Activated naive CD8-positive, alpha-beta T cell treated with anti-CD3 and anti-CD28 coated beads, Interleukin-2, amount 50 U/mL, for 24 hours (primary cell): Measurements from ENCODE around the gene FBXW4.
A peak's percentile ranks its signal among the peaks of the same experiment; 100 is the strongest.

ENCODE experiments used
- ATAC-seq: fragments of 150-1000 bp; cut with Tn5 transposase; one replicate; pipeline ENCODE4 v1.10.0; 2021
- DNase-seq: peaks from one replicate; pipeline ENCODE4 v3.0.0; 2021
- H3K27ac Mint-ChIP-seq: one replicate; pipeline ENCODE4 v1.8.0; 2021; ENCODE audit warnings: mild to moderate bottlenecking, mixed read lengths
- H3K27me3 Mint-ChIP-seq: one replicate; pipeline ENCODE4 v1.8.0; 2021; ENCODE audit warnings: mixed read lengths
- H3K36me3 Mint-ChIP-seq: one replicate; pipeline ENCODE4 v1.8.0; 2021; ENCODE audit warnings: low read depth, mixed read lengths
- H3K4me1 Mint-ChIP-seq: one replicate; pipeline ENCODE4 v1.8.0; 2021; ENCODE audit warnings: mixed read lengths
- H3K4me3 Mint-ChIP-seq: one replicate; pipeline ENCODE4 v1.8.0; 2021; ENCODE audit warnings: mild to moderate bottlenecking, moderate library complexity, mixed read lengths
- H3K9me3 Mint-ChIP-seq: one replicate; pipeline ENCODE4 v1.8.0; 2021; ENCODE audit warnings: mixed read lengths

Gene FBXW4, protein sequence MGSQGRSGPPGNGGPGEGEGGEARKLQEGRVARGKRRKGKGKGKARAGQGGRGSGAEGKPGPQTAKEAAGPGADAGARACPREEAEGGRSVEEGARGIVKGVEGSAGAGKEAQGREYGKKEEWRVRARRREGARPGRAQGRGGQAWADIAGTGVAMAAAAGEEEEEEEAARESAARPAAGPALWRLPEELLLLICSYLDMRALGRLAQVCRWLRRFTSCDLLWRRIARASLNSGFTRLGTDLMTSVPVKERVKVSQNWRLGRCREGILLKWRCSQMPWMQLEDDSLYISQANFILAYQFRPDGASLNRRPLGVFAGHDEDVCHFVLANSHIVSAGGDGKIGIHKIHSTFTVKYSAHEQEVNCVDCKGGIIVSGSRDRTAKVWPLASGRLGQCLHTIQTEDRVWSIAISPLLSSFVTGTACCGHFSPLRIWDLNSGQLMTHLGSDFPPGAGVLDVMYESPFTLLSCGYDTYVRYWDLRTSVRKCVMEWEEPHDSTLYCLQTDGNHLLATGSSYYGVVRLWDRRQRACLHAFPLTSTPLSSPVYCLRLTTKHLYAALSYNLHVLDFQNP

DNA sequence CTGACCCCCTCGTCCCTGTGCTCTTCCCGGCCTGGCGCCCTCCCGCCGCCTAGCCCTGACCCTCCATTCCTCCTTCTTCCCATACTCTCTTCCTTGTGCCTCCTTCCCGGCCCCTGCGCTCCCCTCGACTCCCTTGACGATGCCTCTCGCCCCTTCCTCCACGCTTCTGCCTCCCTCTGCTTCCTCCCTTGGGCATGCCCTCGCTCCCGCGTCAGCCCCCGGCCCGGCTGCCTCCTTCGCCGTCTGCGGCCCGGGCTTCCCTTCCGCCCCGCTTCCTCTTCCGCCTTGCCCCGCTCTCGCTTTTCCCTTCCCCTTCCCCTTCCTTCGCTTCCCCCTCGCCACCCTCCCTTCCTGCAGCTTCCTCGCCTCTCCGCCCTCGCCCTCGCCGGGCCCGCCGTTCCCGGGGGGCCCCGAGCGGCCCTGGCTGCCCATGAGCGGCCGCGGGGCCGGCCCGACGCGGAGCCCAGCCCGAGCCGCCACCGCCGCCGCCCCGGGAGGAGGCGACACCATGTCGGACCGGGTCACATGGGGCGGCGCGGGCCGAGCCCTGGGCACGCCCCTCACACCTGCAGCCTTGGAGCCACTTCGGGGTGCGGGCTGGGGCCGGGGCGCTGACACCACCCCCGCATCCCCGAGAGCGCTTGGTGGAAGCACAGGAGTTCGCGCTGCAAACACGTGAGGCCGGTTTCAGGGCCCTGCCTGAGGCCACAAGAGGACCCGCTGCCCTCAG, at the start of gene FBXW4:
FBXW4 (minus strand) TSS at position 497 of the 730 bp plus-strand sequence; CDS start at position 432, 65 bp downstream.
- peaks cover 43% of the 10 kb centered on the region for H3K4me1 Mint-ChIP-seq
- H3K4me3 Mint-ChIP-seq, result peak within 1 kb of the TSS; percentile 92
- ATAC-seq (peak; percentile 83), DNase-seq (peak; percentile 74)
- peaks cover 10% of the 10 kb centered on the region for H3K36me3 Mint-ChIP-seq
- H3K27ac Mint-ChIP-seq, result peak within 1 kb of the TSS; percentile 97
- H3K9me3 Mint-ChIP-seq, result no peaks in the 10 kb centered on the region
- no peaks in the 10 kb centered on the region for H3K27me3 Mint-ChIP-seq

GRCh38 chr10:101744267-101744666, 49.3 kb upstream of the FBXW4 start:
- no peak overlapping the region for H3K27ac Mint-ChIP-seq
- no peaks in the 10 kb centered on the region for H3K4me1 Mint-ChIP-seq
- H3K27me3 Mint-ChIP-seq, result peaks cover 15% of the 10 kb centered on the region
- ATAC-seq (no peak), DNase-seq (no peak)
- no peaks in the 10 kb centered on the region for H3K9me3 Mint-ChIP-seq
- H3K36me3 Mint-ChIP-seq, result no peaks in the 10 kb centered on the region
- no peak overlapping the region for H3K4me3 Mint-ChIP-seq

DNA sequence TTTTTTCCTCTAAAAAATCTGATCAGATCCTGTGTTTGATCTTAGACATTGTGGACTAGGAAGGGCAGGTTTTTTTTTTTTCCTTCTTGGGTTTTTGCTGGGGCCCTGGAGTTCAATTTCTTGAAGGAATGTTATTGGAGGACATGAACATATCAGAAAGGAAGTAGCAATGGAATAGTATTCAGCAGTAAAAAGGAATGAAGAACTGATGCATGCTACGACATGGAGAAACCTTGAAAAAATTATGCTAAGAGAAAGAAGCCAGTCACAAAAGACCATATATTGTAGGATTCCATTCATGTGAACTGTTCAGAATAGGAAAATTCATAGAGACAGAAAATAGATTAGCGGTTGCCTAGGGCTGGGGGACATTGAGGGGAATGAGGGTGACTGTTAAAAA, 47.0 kb upstream of the FBXW4 start:
- H3K27ac Mint-ChIP-seq, result no peak overlapping the region
- ATAC-seq (no peak), DNase-seq (no peak)
- no peaks in the 10 kb centered on the region for H3K36me3 Mint-ChIP-seq
- H3K27me3 Mint-ChIP-seq, result peaks cover 15% of the 10 kb centered on the region
- H3K4me3 Mint-ChIP-seq, result no peak overlapping the region
- no peaks in the 10 kb centered on the region for H3K4me1 Mint-ChIP-seq
- no peaks in the 10 kb centered on the region for H3K9me3 Mint-ChIP-seq

- no peaks in the 10 kb centered on the region for H3K36me3 Mint-ChIP-seq
- DNase-seq, result no peak
- H3K27me3 Mint-ChIP-seq, result peaks cover 20% of the 10 kb centered on the region
- no peak overlapping the region for H3K27ac Mint-ChIP-seq
- ATAC-seq, result no peak
- no peak overlapping the region for H3K4me3 Mint-ChIP-seq
- H3K4me1 Mint-ChIP-seq, result no peaks in the 10 kb centered on the region
- no peaks in the 10 kb centered on the region for H3K9me3 Mint-ChIP-seq
Observed at GRCh38 chr10:101736666-101737065, 41.7 kb upstream of the FBXW4 start.

- no peak overlapping the region for H3K27ac Mint-ChIP-seq
- DNase-seq, result no peak
- H3K36me3 Mint-ChIP-seq, result no peaks in the 10 kb centered on the region
- ATAC-seq, result no peak
- H3K4me1 Mint-ChIP-seq, result no peaks in the 10 kb centered on the region
- H3K4me3 Mint-ChIP-seq, result no peak overlapping the region
- peaks cover 17% of the 10 kb centered on the region for H3K27me3 Mint-ChIP-seq
- no peaks in the 10 kb centered on the region for H3K9me3 Mint-ChIP-seq
Observed at GRCh38 chr10:101732096-101732495, 37.1 kb upstream of the FBXW4 start.

- Mint-ChIP-seq H3K27ac (no peak overlapping the region), H3K27me3 (peaks cover 2% of the 10 kb centered on the region), H3K4me3 (no peak overlapping the region), H3K4me1 (no peaks in the 10 kb centered on the region), H3K36me3 (no peaks in the 10 kb centered on the region), H3K9me3 (no peaks in the 10 kb centered on the region)
- ATAC-seq (no peak), DNase-seq (no peak)
Observed at GRCh38 chr10:101726115-101726387, 31.1 kb upstream of the FBXW4 start.

GRCh38 chr10:101725296-101726114, 30.5 kb upstream of the FBXW4 start:
- Mint-ChIP-seq H3K4me1 (no peaks in the 10 kb centered on the region), H3K9me3 (no peaks in the 10 kb centered on the region), H3K4me3 (no peak overlapping the region), H3K27me3 (peaks cover 2% of the 10 kb centered on the region), H3K36me3 (no peaks in the 10 kb centered on the region), H3K27ac (no peak overlapping the region)
- no peak for ATAC-seq
- no peak for DNase-seq

DNA sequence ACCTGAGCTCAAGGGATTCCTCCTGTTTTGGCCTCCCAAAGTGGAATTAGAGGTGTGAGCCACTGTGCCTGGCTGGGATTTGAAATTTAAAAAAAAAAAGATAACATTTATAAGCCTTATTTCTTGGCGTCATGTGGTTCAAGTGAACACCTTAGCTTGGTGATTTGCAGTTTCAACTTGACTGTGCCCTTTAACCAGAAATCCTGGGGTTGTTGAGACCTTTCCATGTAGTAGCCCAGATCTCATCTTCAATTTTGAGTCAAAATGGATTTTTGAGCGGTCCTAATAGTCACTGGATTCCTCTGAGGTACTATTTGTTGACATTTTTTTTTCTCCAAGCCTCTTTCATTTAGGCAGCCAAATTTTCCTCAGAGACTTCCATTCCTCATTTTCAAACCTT, 29.5 kb upstream of the FBXW4 start:
- H3K36me3 Mint-ChIP-seq, result no peaks in the 10 kb centered on the region
- no peak overlapping the region for H3K4me3 Mint-ChIP-seq
- ATAC-seq (no peak), DNase-seq (no peak)
- no peak overlapping the region for H3K27ac Mint-ChIP-seq
- H3K9me3 Mint-ChIP-seq, result no peaks in the 10 kb centered on the region
- H3K27me3 Mint-ChIP-seq, result peaks cover 4% of the 10 kb centered on the region
- H3K4me1 Mint-ChIP-seq, result no peaks in the 10 kb centered on the region

GRCh38 chr10:101723176-101723575, 28.2 kb upstream of the FBXW4 start:
- Mint-ChIP-seq H3K27me3 (peaks cover 6% of the 10 kb centered on the region), H3K9me3 (no peaks in the 10 kb centered on the region), H3K4me3 (no peak overlapping the region), H3K36me3 (no peaks in the 10 kb centered on the region), H3K27ac (no peak overlapping the region), H3K4me1 (no peaks in the 10 kb centered on the region)
- ATAC-seq (no peak), DNase-seq (no peak)

DNA sequence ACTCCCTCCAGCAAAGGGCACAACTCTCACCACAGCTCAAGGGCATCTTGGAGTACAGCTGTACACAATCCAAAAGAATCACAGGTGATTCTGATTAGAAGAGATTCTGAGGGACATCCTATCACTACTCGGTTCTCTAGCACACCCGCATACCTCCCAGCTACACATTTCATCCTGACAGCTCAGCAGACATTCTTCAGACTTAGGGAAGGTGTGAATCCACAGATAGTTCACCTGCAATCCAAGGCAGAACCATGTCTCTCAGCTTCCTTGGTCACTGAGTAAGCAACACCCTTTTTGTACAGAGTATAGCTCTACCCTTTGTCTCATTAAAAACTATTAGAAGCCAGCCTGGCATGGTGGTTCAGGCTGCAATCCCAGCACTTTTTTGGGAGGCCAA, 26.8 kb upstream of the FBXW4 start:
- H3K27me3 Mint-ChIP-seq, result peaks cover 6% of the 10 kb centered on the region
- H3K36me3 Mint-ChIP-seq, result no peaks in the 10 kb centered on the region
- DNase-seq (no peak), ATAC-seq (no peak)
- peaks cover 6% of the 10 kb centered on the region for H3K4me1 Mint-ChIP-seq
- no peaks in the 10 kb centered on the region for H3K9me3 Mint-ChIP-seq
- no peak overlapping the region for H3K27ac Mint-ChIP-seq
- H3K4me3 Mint-ChIP-seq, result no peak overlapping the region

DNA sequence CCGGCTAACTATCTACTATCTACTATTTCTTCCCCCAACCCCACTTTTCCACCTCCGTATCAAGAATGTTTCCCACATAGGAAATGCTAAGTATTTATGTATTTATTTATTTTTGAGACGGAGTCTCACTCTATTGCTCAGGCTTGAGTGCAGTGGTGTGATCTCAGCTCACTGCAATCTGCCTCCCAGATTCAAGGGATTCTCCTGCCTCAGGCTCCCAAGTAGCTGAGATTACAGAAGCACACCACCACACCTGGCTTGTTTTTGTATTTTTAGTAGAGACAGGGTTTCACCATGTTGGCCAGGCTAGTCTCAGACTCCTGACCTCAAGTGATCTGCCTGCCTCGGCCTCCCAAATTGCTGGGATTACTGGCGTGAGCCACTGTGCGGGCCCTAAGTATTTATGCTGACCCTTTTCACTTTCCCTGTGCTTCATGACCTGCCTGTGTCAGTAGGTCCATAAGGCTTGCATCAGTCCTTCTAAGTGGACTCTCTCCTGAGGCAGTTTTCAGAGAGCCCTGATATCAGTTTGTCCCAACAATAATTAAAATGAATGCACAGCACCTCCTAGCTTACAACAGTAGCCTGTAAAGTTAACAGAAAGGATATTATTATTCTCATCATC, 25.7 kb upstream of the FBXW4 start:
- Mint-ChIP-seq H3K9me3 (no peaks in the 10 kb centered on the region), H3K27ac (no peak overlapping the region), H3K36me3 (no peaks in the 10 kb centered on the region), H3K4me3 (no peak overlapping the region), H3K27me3 (peaks cover 7% of the 10 kb centered on the region), H3K4me1 (peaks cover 10% of the 10 kb centered on the region)
- DNase-seq (no peak), ATAC-seq (no peak)

DNA sequence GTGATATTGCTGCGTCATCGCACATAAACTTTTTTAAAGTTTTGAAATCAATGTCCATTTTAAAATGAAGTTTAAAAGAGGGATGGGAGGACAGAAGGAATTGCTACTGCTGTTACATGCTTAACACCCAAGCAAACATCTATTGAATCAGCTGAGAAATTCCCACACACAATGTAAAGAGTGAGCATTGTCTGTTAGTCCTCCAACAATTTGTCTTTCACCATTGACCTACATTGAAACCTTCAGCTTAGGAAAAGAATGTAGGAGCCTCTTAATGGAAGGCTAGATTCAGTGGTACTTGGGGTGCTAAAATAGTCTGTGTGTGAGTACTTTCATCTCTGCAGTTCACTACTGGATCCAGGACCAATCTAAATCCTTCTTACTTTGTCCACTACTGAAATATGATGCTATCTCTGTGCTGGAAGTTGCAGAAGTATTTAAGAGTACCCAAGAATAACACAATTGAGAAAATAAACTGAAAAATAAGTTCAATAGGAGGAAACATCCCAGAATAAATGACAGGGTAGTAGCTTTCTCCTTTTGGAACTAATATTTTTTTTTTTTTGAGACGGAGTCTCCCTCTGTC, 23.8 kb upstream of the FBXW4 start:
- Mint-ChIP-seq H3K27ac (no peak overlapping the region), H3K4me3 (no peak overlapping the region), H3K4me1 (peaks cover 10% of the 10 kb centered on the region), H3K36me3 (no peaks in the 10 kb centered on the region), H3K9me3 (no peaks in the 10 kb centered on the region), H3K27me3 (peaks cover 11% of the 10 kb centered on the region)
- DNase-seq, result no peak
- ATAC-seq, result no peak

DNA sequence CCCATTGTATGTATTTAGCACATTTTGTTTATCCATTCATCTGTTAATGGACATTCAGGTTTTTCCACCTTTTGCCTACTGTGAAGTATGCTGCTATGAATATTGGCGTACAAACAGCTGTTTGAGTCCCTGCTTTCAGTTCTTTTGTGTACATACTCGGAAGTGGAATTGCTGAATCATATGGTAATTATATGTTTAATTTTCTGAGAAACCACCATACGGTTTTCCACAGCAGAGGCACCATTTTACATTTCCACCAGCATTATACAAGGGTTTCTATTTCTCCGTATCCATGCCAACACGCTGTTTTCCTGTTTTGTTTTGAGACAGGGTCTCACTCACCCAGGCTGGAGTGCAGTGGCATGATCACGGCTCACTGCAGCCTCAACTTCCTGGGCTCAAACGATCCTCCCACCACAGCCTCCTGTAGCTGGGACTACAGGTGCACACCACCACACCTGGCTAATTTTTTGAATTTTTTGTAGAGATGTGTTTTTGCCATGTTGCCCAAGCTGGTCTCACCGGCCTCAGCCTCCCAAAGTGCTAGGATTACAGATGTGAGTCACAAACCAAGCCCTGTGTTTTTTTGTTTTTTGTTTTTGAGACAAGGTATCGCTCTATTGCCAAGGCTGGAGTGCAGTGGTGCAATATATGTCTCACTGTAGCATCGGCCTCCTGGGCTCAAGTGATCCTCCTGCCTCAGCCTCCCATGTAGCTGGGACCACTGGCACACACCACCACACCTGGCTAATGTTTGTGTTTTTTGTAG, 22.1 kb upstream of the FBXW4 start:
- peak; percentile 7 for DNase-seq
- Mint-ChIP-seq H3K36me3 (no peaks in the 10 kb centered on the region), H3K9me3 (no peaks in the 10 kb centered on the region), H3K4me3 (no peak overlapping the region), H3K4me1 (peaks cover 10% of the 10 kb centered on the region), H3K27ac (peak overlapping the region; percentile 46), H3K27me3 (peaks cover 14% of the 10 kb centered on the region)
- ATAC-seq, result peak; percentile 77
